Chondrocyte (in vitro differentiated cells): ENCODE measurements around the gene RUSF1. TPM values are rescaled to one million over a fixed set of nuclear protein-coding genes. Genes with fewer than 3 reads are reported as not detected.

ENCODE experiments used
- DNase-seq: peaks from one replicate; pipeline ENCODE4 v3.0.0; 2021; ENCODE audit warnings: mixed read lengths, low spot score
- H3K27ac Mint-ChIP-seq: one replicate; pipeline ENCODE4 v1.8.0; 2021; ENCODE audit warnings: mild to moderate bottlenecking, moderate library complexity, mixed read lengths; ENCODE audit not compliant: unreplicated experiment
- H3K27me3 Mint-ChIP-seq: 2 replicates; pipeline ENCODE4 v1.8.0; 2021; ENCODE audit warnings: low read depth, mixed read lengths
- H3K36me3 Mint-ChIP-seq: 2 replicates; pipeline ENCODE4 v1.8.0; 2021; ENCODE audit warnings: low read depth, mixed read lengths
- H3K4me1 Mint-ChIP-seq: 2 replicates; pipeline ENCODE4 v1.8.0; 2021; ENCODE audit warnings: low read depth, mild to moderate bottlenecking, mixed read lengths
- H3K4me3 Mint-ChIP-seq: one replicate; pipeline ENCODE4 v1.8.0; 2021; ENCODE audit warnings: mild to moderate bottlenecking, moderate library complexity, mixed read lengths; ENCODE audit not compliant: unreplicated experiment
- H3K9me3 Mint-ChIP-seq: 2 replicates; pipeline ENCODE4 v1.8.0; 2021; ENCODE audit warnings: low read depth, mixed read lengths
- CTCF ChIP-seq: fragments of 200-600 bp; sonication (generic); IDR thresholded peaks from 2 replicates; pipeline ENCODE4 v1.5.0; 2021; ENCODE audit warnings: antibody characterized with exemption, mild to moderate bottlenecking, moderate library complexity
- total RNA-seq: library from RNA; stranded (reverse); gene quantifications from 3 replicates; pipeline ENCODE4 v1.2.1, GENCODE V29; 2021

Gene RUSF1
- total RNA-seq, 1 donor from 2014 or later, result 58.3 TPM

- H3K4me1 Mint-ChIP-seq, result peaks cover 23% of the 10 kb centered on the region
- TF ChIP-seq CTCF, result no peak
- no peak for DNase-seq
- H3K27ac Mint-ChIP-seq, result no peak overlapping the region
- H3K36me3 Mint-ChIP-seq, result peaks cover 10% of the 10 kb centered on the region
- no peaks in the 10 kb centered on the region for H3K27me3 Mint-ChIP-seq
- H3K9me3 Mint-ChIP-seq, result no peaks in the 10 kb centered on the region
- no peak overlapping the region for H3K4me3 Mint-ChIP-seq
Measured at GRCh38 chr16:31502981-31503380, 5.2 kb downstream of the RUSF1 start.

- no peaks in the 10 kb centered on the region for H3K27me3 Mint-ChIP-seq
- no peak overlapping the region for H3K4me3 Mint-ChIP-seq
- TF ChIP-seq CTCF, result no peak
- H3K4me1 Mint-ChIP-seq, result peaks cover 16% of the 10 kb centered on the region
- H3K36me3 Mint-ChIP-seq, result peaks cover 18% of the 10 kb centered on the region
- H3K9me3 Mint-ChIP-seq, result no peaks in the 10 kb centered on the region
- no peak for DNase-seq
- H3K27ac Mint-ChIP-seq, result no peak overlapping the region
Measured at GRCh38 chr16:31501966-31502348, 6.2 kb downstream of the RUSF1 start.

- Mint-ChIP-seq H3K4me3 (no peak overlapping the region), H3K27ac (no peak overlapping the region), H3K36me3 (peaks cover 18% of the 10 kb centered on the region), H3K4me1 (peaks cover 14% of the 10 kb centered on the region), H3K9me3 (no peaks in the 10 kb centered on the region), H3K27me3 (no peaks in the 10 kb centered on the region)
- no peak for DNase-seq
- no peak for TF ChIP-seq CTCF
Measured at GRCh38 chr16:31501226-31501965, 6.8 kb downstream of the RUSF1 start.

GRCh38 chr16:31499928-31500327, 8.3 kb downstream of the RUSF1 start:
- no peak for TF ChIP-seq CTCF
- no peak overlapping the region for H3K27ac Mint-ChIP-seq

GRCh38 chr16:31498493-31498892, 9.7 kb downstream of the RUSF1 start:
- peak; percentile 63 for DNase-seq
- no peaks in the 10 kb centered on the region for H3K9me3 Mint-ChIP-seq
- no peaks in the 10 kb centered on the region for H3K27me3 Mint-ChIP-seq
- no peak overlapping the region for H3K27ac Mint-ChIP-seq
- no peak overlapping the region for H3K4me3 Mint-ChIP-seq
- H3K4me1 Mint-ChIP-seq, result peaks cover 8% of the 10 kb centered on the region
- no peak for TF ChIP-seq CTCF
- peaks cover 19% of the 10 kb centered on the region for H3K36me3 Mint-ChIP-seq

More at GRCh38 chr16:31499928-31500327, 8.3 kb downstream of the RUSF1 start:
- Mint-ChIP-seq H3K27me3 (no peaks in the 10 kb centered on the region), H3K4me3 (no peak overlapping the region), H3K36me3 (peaks cover 18% of the 10 kb centered on the region), H3K9me3 (no peaks in the 10 kb centered on the region), H3K4me1 (peaks cover 8% of the 10 kb centered on the region)
- peak; percentile 48 for DNase-seq
